ENCODE results near the gene RNF157. TPM values are rescaled to one million over a fixed set of nuclear protein-coding genes. Genes with fewer than 3 reads are reported as not detected.

RNF157 gene
- total and polyA plus RNA-seq, 2 of the 13 experiments (the other 11 are each of a cell fraction or from before 2014, with no cell fraction given) = 0.44 to 1.5 TPM

GRCh38 chr17:76240461-76241203 lies at the start of gene RNF157 (continued):
- TF ChIP-seq ATF5 (CRISPR knock-in tag; IDR thresholded peaks at IDR 0.05; ENCODE audit: low read depth) = no peak
- TF ChIP-seq ZNF589 (CRISPR knock-in tag; conservative IDR thresholded peaks at IDR 0.05) = no peak
- TF ChIP-seq, protein P1, sequence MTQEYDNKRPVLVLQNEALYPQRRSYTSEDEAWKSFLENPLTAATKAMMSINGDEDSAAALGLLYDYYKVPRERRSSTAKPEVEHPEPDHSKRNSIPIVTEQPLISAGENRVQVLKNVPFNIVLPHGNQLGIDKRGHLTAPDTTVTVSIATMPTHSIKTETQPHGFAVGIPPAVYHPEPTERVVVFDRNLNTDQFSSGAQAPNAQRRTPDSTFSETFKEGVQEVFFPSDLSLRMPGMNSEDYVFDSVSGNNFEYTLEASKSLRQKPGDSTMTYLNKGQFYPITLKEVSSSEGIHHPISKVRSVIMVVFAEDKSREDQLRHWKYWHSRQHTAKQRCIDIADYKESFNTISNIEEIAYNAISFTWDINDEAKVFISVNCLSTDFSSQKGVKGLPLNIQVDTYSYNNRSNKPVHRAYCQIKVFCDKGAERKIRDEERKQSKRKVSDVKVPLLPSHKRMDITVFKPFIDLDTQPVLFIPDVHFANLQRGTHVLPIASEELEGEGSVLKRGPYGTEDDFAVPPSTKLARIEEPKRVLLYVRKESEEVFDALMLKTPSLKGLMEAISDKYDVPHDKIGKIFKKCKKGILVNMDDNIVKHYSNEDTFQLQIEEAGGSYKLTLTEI (CRISPR knock-in tag; conservative IDR thresholded peaks at IDR 0.05) = no peak
- peak; percentile 56; the same call in 1 of the 2 replicates for TF ChIP-seq SALL1 (CRISPR knock-in tag; IDR thresholded peaks at IDR 0.05)
- TF ChIP-seq ZNF335 (CRISPR knock-in tag; IDR thresholded peaks at IDR 0.05) = no peak
- TF ChIP-seq TEAD2 (CRISPR knock-in tag; IDR thresholded peaks at IDR 0.05) = no peak
- no peak for TF ChIP-seq PCBP2 (optimal IDR thresholded peaks at IDR 0.05; ENCODE audit: low read depth, low read length, poor library complexity, severe bottlenecking)
- no peak for TF ChIP-seq ZZZ3 (CRISPR knock-in tag; IDR thresholded peaks at IDR 0.05; ENCODE audit: borderline replicate concordance)
- TF ChIP-seq ZMYM2 (CRISPR knock-in tag; IDR thresholded peaks at IDR 0.05) = no peak
- no peak for TF ChIP-seq CREB1 (IDR thresholded peaks at IDR 0.05)
- no peak for TF ChIP-seq CREB1 (CRISPR knock-in tag; IDR thresholded peaks at IDR 0.05)
- TF ChIP-seq, protein P2, sequence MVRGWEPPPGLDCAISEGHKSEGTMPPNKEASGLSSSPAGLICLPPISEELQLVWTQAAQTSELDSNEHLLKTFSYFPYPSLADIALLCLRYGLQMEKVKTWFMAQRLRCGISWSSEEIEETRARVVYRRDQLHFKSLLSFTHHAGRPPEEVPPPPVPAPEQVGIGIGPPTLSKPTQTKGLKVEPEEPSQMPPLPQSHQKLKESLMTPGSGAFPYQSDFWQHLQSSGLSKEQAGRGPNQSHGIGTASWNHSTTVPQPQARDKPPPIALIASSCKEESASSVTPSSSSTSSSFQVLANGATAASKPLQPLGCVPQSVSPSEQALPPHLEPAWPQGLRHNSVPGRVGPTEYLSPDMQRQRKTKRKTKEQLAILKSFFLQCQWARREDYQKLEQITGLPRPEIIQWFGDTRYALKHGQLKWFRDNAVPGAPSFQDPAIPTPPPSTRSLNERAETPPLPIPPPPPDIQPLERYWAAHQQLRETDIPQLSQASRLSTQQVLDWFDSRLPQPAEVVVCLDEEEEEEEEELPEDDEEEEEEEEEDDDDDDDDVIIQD (CRISPR knock-in tag; IDR thresholded peaks at IDR 0.05; ENCODE audit: low read depth) = no peak
- no peak for TF ChIP-seq KIAA2018 (CRISPR knock-in tag; IDR thresholded peaks at IDR 0.05; ENCODE audit: borderline replicate concordance)
- TF ChIP-seq KDM6A (CRISPR knock-in tag; IDR thresholded peaks at IDR 0.05; ENCODE audit: low read depth) = no peak
- TF ChIP-seq ZNF501 (CRISPR knock-in tag; IDR thresholded peaks at IDR 0.05) = no peak
- TF ChIP-seq HNRNPH1 (optimal IDR thresholded peaks at IDR 0.05; ENCODE audit: low read depth, low read length) = no peak
- TF ChIP-seq ZSCAN30 (CRISPR knock-in tag; IDR thresholded peaks at IDR 0.05) = no peak
- no peak for TF ChIP-seq NR3C1 (CRISPR knock-in tag; IDR thresholded peaks at IDR 0.05)
- TF ChIP-seq ZNF776 (CRISPR knock-in tag; IDR thresholded peaks at IDR 0.05) = peak; percentile 88
